Mammary epithelial cell (primary cell): Measurements from ENCODE around the gene DHRS11.

Experiments used
- CTCF ChIP-seq, 2 donors: IDR thresholded peaks in 1 of 2; conservative IDR thresholded peaks in 1 of 2; 2 replicates each; pipeline ENCODE4 v1.5.1; 2011 to 2012; ENCODE audit warnings: inconsistent platforms in 2 of 2, low read length in 2 of 2, mild to moderate bottlenecking in 2 of 2, control low read depth in 1 of 2, low read depth in 1 of 2; ENCODE audit not compliant: insufficient read depth in 1 of 2; ENCODE audit errors: extremely low read depth in 1 of 2
- EZH2 ChIP-seq: IDR thresholded peaks from 2 replicates; pipeline ENCODE4 v1.6.1; 2012; ENCODE audit warnings: low read length, inconsistent platforms, borderline replicate concordance

DNA sequence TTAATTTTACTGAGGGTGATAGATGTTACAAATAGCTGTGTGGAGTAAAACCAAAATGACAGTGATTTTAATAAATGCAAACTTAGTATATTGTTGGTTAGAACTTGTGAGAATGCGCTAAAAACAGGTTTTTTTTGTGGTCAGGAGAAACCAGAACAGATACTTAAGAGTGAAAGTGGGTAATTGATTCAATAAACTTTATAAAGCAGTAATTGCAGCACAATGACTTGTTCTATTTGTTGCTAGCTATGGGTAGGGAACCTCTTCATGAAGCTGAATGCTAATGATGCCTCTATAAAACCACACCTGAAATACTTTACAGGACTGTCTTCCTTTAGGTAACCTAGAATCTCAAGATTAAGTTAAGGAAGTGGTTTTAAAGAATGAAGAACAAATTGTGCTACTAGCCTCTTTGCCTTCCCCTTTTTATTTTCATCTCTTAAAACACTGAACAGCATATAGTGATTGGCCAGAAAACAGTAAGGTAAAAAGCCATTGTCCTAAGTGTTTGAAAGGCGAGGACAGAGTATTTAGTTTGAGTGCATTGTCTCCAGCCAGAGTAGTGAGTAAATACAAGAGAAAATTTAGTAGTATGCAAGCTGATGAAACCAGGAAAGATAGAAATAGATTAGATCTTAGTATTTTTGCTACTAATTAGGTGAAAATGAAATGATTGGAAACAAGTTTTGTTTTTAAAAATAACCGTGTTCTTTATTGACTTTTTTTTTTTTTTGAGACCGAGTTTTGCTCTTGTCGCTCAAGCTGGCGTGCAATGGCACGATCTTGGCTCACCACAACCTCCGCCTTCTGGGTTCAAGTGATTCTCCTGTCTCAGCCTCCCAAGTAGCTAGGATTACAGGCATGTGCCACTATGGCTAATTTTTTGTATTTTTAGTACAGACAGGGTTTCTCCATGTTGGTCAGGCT is 40.9 kb upstream of the DHRS11 start:
- no peak for TF ChIP-seq CTCF (conservative IDR thresholded peaks at IDR 0.05 in 1 of 2, IDR thresholded peaks at IDR 0.05 in 1 of 2; ENCODE audit: extremely low read depth in 1 of 2, insufficient read depth in 1 of 2, low read depth in 1 of 2, low read length in 2 of 2)
- no peak for TF ChIP-seq EZH2
